Gastroesophageal sphincter (tissue), 3 donors: Measurements from ENCODE around the gene C8G.

ENCODE experiments used
- CTCF ChIP-seq, 4 experiments: fragments of 200-600 bp in 2 of 4; fragments of 450-650 bp in 2 of 4; sonication (generic) in 1 of 4; IDR thresholded peaks; one replicate each; pipeline ENCODE4 v1.5.1; 2017 to 2019; ENCODE audit warnings: antibody characterized with exemption in 4 of 4, mild to moderate bottlenecking in 2 of 4, moderate library complexity in 2 of 4
- EP300 ChIP-seq: sonication (generic); formaldehyde crosslinking; IDR thresholded peaks from one replicate; pipeline ENCODE4 v1.6.1; 2017; ENCODE audit warnings: antibody characterized with exemption, mild to moderate bottlenecking

DNA sequence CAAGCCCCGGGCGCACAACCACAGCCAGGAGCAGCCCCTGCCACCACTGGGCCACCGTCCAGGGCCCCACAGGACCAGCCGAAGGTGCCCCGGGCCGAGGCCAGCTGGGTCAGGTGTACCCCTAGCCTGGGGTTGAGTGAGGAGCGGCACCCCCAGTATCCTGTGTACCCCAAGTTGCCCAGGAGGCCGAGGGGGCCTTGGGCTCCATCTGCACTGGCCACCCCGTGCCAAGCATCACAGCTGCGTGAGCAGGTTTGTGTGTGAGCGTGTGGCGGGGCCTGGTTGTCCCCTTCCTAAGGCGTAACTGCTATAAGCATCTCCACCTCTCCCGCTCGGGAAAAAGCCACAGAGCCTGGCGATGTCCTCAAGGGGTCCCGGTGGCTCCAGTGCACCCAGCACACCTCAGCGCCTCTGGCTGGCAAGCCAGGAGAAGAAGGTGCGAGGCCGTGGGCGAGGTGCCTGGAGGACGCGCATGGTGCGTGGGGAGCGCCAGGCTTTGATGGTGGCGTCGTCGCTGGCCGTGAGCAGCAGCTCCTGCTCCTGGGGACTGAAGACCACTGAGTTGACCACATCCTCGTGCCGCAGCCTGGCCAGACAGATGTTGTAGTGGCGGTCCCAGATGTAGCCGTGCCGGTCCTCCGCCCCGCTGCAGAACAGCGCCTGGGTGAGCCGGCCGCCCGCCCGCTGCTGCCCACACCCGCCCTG lies 4.4 kb upstream of the C8G start:
- TF ChIP-seq CTCF (IDR thresholded peaks at IDR 0.05) = no peak
- no peak for TF ChIP-seq EP300
